ENCODE measurements around the gene ING3.

DNA sequence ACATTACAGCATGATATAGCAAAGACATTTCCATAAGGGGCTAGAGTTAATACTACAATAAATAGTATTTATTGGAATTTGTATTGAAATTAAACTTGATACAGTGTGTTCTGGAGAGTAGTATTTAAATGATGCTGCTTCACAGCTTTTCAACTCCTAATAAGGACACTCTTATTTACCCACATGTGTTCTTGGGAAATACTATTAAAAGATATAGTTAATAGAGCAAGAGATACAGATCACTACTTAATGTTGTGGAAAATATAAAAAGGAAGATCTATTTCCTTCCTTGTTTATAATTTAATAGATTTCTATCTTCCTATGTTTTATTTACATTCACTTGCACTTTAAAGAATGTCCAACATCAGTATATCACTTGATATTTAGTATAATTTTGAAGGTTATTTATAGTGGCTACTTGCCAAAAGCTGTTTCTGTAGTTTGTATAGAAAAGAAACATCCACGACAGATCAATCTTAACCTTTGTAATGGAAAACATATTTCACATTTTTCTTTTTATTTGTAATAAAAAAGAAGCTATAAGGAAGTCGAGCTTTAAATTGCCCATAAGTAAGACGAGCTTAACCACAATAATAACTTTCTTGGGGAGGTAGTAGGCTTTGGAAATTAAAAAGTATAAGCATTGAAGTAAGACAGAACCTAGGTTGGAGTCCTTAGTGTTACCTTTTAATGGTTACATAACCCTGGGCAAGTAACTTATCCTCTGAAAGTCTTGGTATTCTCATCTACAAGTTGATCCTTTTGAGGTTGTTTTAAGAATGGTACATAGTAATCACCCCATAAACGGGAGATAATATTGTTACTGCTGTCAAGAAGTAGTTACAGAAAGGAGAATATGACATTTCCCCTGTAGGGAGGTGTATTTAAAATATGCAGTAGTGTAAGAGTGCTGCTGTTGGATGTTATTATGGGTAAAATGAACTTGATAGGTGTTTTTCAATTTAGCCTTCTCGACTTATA is 70.7 kb downstream of the ING3 start:
- no peak for TF ChIP-seq ZNF140 (CRISPR knock-in tag; IDR thresholded peaks at IDR 0.05)
- TF ChIP-seq EGR1 (conservative IDR thresholded peaks at IDR 0.05), result no peak
- TF ChIP-seq, protein P1, sequence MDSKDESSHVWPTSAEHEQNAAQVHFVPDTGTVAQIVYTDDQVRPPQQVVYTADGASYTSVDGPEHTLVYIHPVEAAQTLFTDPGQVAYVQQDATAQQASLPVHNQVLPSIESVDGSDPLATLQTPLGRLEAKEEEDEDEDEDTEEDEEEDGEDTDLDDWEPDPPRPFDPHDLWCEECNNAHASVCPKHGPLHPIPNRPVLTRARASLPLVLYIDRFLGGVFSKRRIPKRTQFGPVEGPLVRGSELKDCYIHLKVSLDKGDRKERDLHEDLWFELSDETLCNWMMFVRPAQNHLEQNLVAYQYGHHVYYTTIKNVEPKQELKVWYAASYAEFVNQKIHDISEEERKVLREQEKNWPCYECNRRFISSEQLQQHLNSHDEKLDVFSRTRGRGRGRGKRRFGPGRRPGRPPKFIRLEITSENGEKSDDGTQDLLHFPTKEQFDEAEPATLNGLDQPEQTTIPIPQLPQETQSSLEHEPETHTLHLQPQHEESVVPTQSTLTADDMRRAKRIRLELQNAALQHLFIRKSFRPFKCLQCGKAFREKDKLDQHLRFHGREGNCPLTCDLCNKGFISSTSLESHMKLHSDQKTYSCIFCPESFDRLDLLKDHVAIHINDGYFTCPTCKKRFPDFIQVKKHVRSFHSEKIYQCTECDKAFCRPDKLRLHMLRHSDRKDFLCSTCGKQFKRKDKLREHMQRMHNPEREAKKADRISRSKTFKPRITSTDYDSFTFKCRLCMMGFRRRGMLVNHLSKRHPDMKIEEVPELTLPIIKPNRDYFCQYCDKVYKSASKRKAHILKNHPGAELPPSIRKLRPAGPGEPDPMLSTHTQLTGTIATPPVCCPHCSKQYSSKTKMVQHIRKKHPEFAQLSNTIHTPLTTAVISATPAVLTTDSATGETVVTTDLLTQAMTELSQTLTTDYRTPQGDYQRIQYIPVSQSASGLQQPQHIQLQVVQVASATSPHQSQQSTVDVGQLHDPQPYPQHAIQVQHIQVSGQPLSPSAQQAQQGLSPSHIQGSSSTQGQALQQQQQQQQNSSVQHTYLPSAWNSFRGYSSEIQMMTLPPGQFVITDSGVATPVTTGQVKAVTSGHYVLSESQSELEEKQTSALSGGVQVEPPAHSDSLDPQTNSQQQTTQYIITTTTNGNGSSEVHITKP (IDR thresholded peaks at IDR 0.05; ENCODE audit: partially characterized antibody), result no peak
- no peak for TF ChIP-seq SPI1 (IDR thresholded peaks at IDR 0.05; ENCODE audit: borderline replicate concordance, low read depth, low read length)
- no peak for TF ChIP-seq ARID2 (IDR thresholded peaks at IDR 0.05)
- TF ChIP-seq CCAR2 (IDR thresholded peaks at IDR 0.05; ENCODE audit: low read depth, low read length), result no peak
- no peak for TF ChIP-seq POLR2AphosphoS5 (IDR thresholded peaks at IDR 0.05; ENCODE audit: control insufficient read depth, insufficient read depth, low read depth, low read length)
- TF ChIP-seq ZC3H4 (CRISPR knock-in tag; IDR thresholded peaks at IDR 0.05; ENCODE audit: borderline replicate concordance), result no peak
